Medulla oblongata (tissue), 1 donor: ENCODE measurements around the gene POR.
"Not testable (repeated sequence)": the region's sequence is repeated elsewhere in the genome, so short reads cannot be mapped to it uniquely, and the experiment has no call there.

ENCODE experiments used
- DNase-seq: peaks from one replicate; pipeline ENCODE4 v3.0.0-alpha.2; 2015; ENCODE audit errors: extremely low spot score

The POR gene

GRCh38 chr7:75885036-75885435 lies 29.9 kb upstream of the POR start:
- DNase-seq: no peak

GRCh38 chr7:75887669-75888369 lies 27.1 kb upstream of the POR start:
- no peak for DNase-seq

- DNase-seq: peak; percentile 82
Observed at GRCh38 chr7:75888464-75889222, 26.3 kb upstream of the POR start.

- DNase-seq: no peak
Observed at GRCh38 chr7:75889223-75889825, 25.6 kb upstream of the POR start.

- no peak for DNase-seq
Observed at GRCh38 chr7:75889826-75890225, 25.1 kb upstream of the POR start.

GRCh38 chr7:75891237-75891636 lies 23.7 kb upstream of the POR start:
- DNase-seq: not testable (repeated sequence)

GRCh38 chr7:75891815-75892411 lies 23.0 kb upstream of the POR start:
- no peak for DNase-seq

- DNase-seq: no peak
Observed at GRCh38 chr7:75892634-75893272, 22.2 kb upstream of the POR start.

- no peak for DNase-seq
Observed at GRCh38 chr7:75896803-75897327, 18.1 kb upstream of the POR start.

- no peak for DNase-seq
Observed at GRCh38 chr7:75900617-75901315, 14.2 kb upstream of the POR start.

- peak; percentile 86 for DNase-seq
Observed at GRCh38 chr7:75905785-75906604, 9.0 kb upstream of the POR start.

GRCh38 chr7:75906991-75907667 lies 7.8 kb upstream of the POR start:
- DNase-seq: no peak

GRCh38 chr7:75907668-75908039 lies 7.3 kb upstream of the POR start:
- not testable (repeated sequence) for DNase-seq

GRCh38 chr7:75909521-75910132 lies 5.3 kb upstream of the POR start:
- no peak for DNase-seq

GRCh38 chr7:75911186-75911585 lies 3.8 kb upstream of the POR start:
- not testable (repeated sequence) for DNase-seq

- DNase-seq: no peak
Observed at GRCh38 chr7:75913437-75913836, 1.5 kb upstream of the POR start.

GRCh38 chr7:75914169-75914654 lies 743 bp upstream of the POR start:
- no peak for DNase-seq

- DNase-seq: peak; percentile 28
Observed at GRCh38 chr7:75915416-75916156, 631 bp downstream of the POR start.
